H1 (cell line): Measurements from ENCODE around the gene RAP1A. TPM values are rescaled to one million over a fixed set of nuclear protein-coding genes. Genes with fewer than 3 reads are reported as not detected.

Source experiments
- CTCF ChIA-PET: fragments of 300-600 bp; sonication (Branson Sonifier 250); formaldehyde crosslinking; loops from one replicate; lab custom pipeline; 2021; ENCODE audit not compliant: partially characterized antibody; lab: Charles Lee
- POLR2A ChIA-PET: fragments of 300-600 bp; sonication (Branson Sonifier 250); formaldehyde crosslinking; loops from one replicate; lab custom pipeline; 2021; ENCODE audit warnings: inconsistent platforms; ENCODE audit not compliant: partially characterized antibody; lab: Charles Lee
- DNase-seq, 2 experiments: peaks; one replicate each; pipeline versions ENCODE4 v3.0.0 to v3.0.0-alpha.2; 2010 to 2022; ENCODE audit warnings: low spot score in 2 of 2, low read depth in 1 of 2, mixed read lengths in 1 of 2
- FAIRE-seq: peaks from 2 replicates; lab custom pipeline; 2011; peaks lifted over from hg19 to GRCh38; lab: Jason Lieb, UNC
- H2AFZ ChIP-seq: 2 replicates; pipeline ENCODE4 v1.8.1; 2012; ENCODE audit warnings: low read length, inconsistent platforms
- H2AK5ac ChIP-seq: 2 replicates; pipeline ENCODE4 v1.6.1; 2013; ENCODE audit warnings: low read depth, low read length
- H2BK120ac ChIP-seq: replicated peaks from 2 replicates; pipeline ENCODE3; 2013; ENCODE audit warnings: low read depth, low read length, inconsistent platforms
- H2BK12ac ChIP-seq: 2 replicates; pipeline ENCODE4 v1.6.1; 2013; ENCODE audit warnings: low read depth, low read length
- H2BK15ac ChIP-seq: 2 replicates; pipeline ENCODE4 v1.6.1; 2013; ENCODE audit warnings: low read length
- H2BK20ac ChIP-seq: 2 replicates; pipeline ENCODE4 v1.6.1; 2013; ENCODE audit warnings: low read length
- H2BK5ac ChIP-seq: 2 replicates; pipeline ENCODE4 v1.6.1; 2013; ENCODE audit warnings: low read depth, low read length
- H3K14ac ChIP-seq: 2 replicates; pipeline ENCODE4 v1.6.1; 2013; ENCODE audit warnings: inconsistent platforms; ENCODE audit not compliant: insufficient read length
- H3K18ac ChIP-seq: 2 replicates; pipeline ENCODE4 v1.6.1; 2013; ENCODE audit warnings: low read length; ENCODE audit errors: extremely low read depth
- H3K23ac ChIP-seq: 2 replicates; pipeline ENCODE4 v1.6.1; 2013; ENCODE audit warnings: inconsistent platforms; ENCODE audit not compliant: insufficient read length
- H3K23me2 ChIP-seq: 2 replicates; pipeline ENCODE4 v1.6.1; 2013; ENCODE audit warnings: low read depth, low read length
- H3K27ac ChIP-seq: 2 replicates; pipeline ENCODE4 v1.6.1; 2011; ENCODE audit warnings: low read depth, low read length, inconsistent platforms
- H3K27me3 ChIP-seq, 4 experiments: replicated peaks in 1 of 4; 1 replicate in 1 of 4; 2 replicates in 3 of 4; pipeline versions ENCODE4 v1.6.1 to v1.8.1; 2011 to 2013; ENCODE audit warnings: low read length in 3 of 4, mild to moderate bottlenecking in 3 of 4, inconsistent platforms in 2 of 4, mixed read lengths in 2 of 4, moderate library complexity in 1 of 4; ENCODE audit not compliant: control insufficient read depth in 3 of 4, insufficient read depth in 3 of 4; ENCODE audit errors: extremely low read depth in 1 of 4
- H3K36me3 ChIP-seq, 4 experiments: 2 replicates each; pipeline versions ENCODE4 v1.6.1 to v1.8.1; 2011 to 2013; ENCODE audit warnings: mild to moderate bottlenecking in 4 of 4, low read length in 3 of 4, moderate library complexity in 2 of 4, control low read depth in 1 of 4, inconsistent platforms in 1 of 4; ENCODE audit not compliant: insufficient read depth in 4 of 4, control insufficient read depth in 2 of 4
- H3K4ac ChIP-seq: replicated peaks from 2 replicates; pipeline ENCODE3; 2013; ENCODE audit warnings: low read length, low read depth, mixed read lengths, inconsistent platforms; ENCODE audit not compliant: insufficient read length
- H3K4me1 ChIP-seq, 4 experiments: replicated peaks in 1 of 4; 1 replicate in 1 of 4; 2 replicates in 3 of 4; pipeline versions ENCODE4 v1.6.1 to v1.8.1; 2011 to 2013; ENCODE audit warnings: low read length in 3 of 4, inconsistent platforms in 2 of 4, mixed read lengths in 1 of 4; ENCODE audit not compliant: insufficient read depth in 4 of 4, control insufficient read depth in 3 of 4
- H3K4me2 ChIP-seq, 2 experiments: 2 replicates each; pipeline versions ENCODE4 v1.6.1 to v1.8.1; 2011 to 2013; ENCODE audit warnings: low read depth in 2 of 2, low read length in 2 of 2, control low read depth in 1 of 2, inconsistent platforms in 1 of 2, mild to moderate bottlenecking in 1 of 2; ENCODE audit not compliant: insufficient read depth in 1 of 2
- H3K4me3 ChIP-seq, 4 experiments: fragments of 200-600, 300-600 bp in 1 of 4; sonication (generic), shearing (Covaris generic), sonication (Bioruptor Twin) in 1 of 4; 2 replicates each; pipeline versions ENCODE4 v1.5.1 to v1.8.1; 2011 to 2016; ENCODE audit warnings: low read length in 4 of 4, low read depth in 3 of 4, control low read depth in 2 of 4, inconsistent platforms in 2 of 4, mild to moderate bottlenecking in 2 of 4, mixed read lengths in 1 of 4, moderate library complexity in 1 of 4; ENCODE audit not compliant: insufficient read depth in 2 of 4; ENCODE audit errors: extremely low read depth in 1 of 4
- H3K56ac ChIP-seq: replicated peaks from 2 replicates; pipeline ENCODE3; 2013; ENCODE audit warnings: low read depth, mild to moderate bottlenecking, mixed read lengths, low read length, inconsistent platforms; ENCODE audit not compliant: insufficient read length
- H3K79me1 ChIP-seq: 2 replicates; pipeline ENCODE4 v1.6.1; 2013; ENCODE audit warnings: low read depth, low read length, control low read depth
- H3K79me2 ChIP-seq, 2 experiments: 2 replicates each; pipeline versions ENCODE4 v1.6.1 to v1.8.1; 2012 to 2013; ENCODE audit warnings: low read length in 2 of 2, mild to moderate bottlenecking in 2 of 2, inconsistent platforms in 1 of 2; ENCODE audit not compliant: insufficient read depth in 2 of 2, control insufficient read depth in 1 of 2
- H3K9ac ChIP-seq, 4 experiments: replicated peaks in 1 of 4; 1 replicate in 1 of 4; 2 replicates in 3 of 4; pipeline versions ENCODE4 v1.6.1 to v1.8.1; 2011 to 2013; ENCODE audit warnings: low read depth in 3 of 4, low read length in 3 of 4, control low read depth in 2 of 4, mild to moderate bottlenecking in 2 of 4, moderate library complexity in 2 of 4, inconsistent platforms in 1 of 4; ENCODE audit errors: extremely low read depth in 1 of 4
- H3K9me3 ChIP-seq, 2 experiments: 2 replicates each; pipeline versions ENCODE4 v1.6.1 to v1.8.1; 2012 to 2013; ENCODE audit warnings: mild to moderate bottlenecking in 2 of 2, moderate library complexity in 2 of 2, control low read depth in 1 of 2, inconsistent platforms in 1 of 2, low read depth in 1 of 2, low read length in 1 of 2, mixed read lengths in 1 of 2; ENCODE audit not compliant: insufficient read depth in 2 of 2
- H4K20me1 ChIP-seq, 2 experiments: replicated peaks in 1 of 2; 2 replicates each; pipeline versions ENCODE3 to v1.8.1; 2011 to 2013; ENCODE audit warnings: inconsistent platforms in 2 of 2, low read length in 2 of 2, mild to moderate bottlenecking in 1 of 2; ENCODE audit not compliant: insufficient read depth in 2 of 2, control insufficient read depth in 1 of 2
- H4K5ac ChIP-seq: 2 replicates; pipeline ENCODE4 v1.6.1; 2013; ENCODE audit warnings: low read length, low read depth, mixed read lengths, inconsistent platforms; ENCODE audit not compliant: insufficient read length
- H4K8ac ChIP-seq: 2 replicates; pipeline ENCODE4 v1.8.0; 2013; ENCODE audit warnings: mild to moderate bottlenecking, moderate library complexity, low read length, inconsistent platforms; ENCODE audit not compliant: insufficient read depth; ENCODE audit errors: extremely low read depth
- H4K91ac ChIP-seq: replicated peaks from 2 replicates; pipeline ENCODE3; 2013; ENCODE audit warnings: low read length, mixed read lengths, inconsistent platforms; ENCODE audit not compliant: insufficient read length
- BCL11A ChIP-seq, 2 experiments: IDR thresholded peaks; one replicate each; pipeline ENCODE4 v1.6.1; 2011; ENCODE audit warnings: low read depth in 2 of 2, low read length in 2 of 2, mild to moderate bottlenecking in 2 of 2
- CHD1 ChIP-seq: IDR thresholded peaks from 2 replicates; pipeline ENCODE4 v1.6.1; 2012; ENCODE audit warnings: low read depth, low read length, improper control_type of control experiment
- CREB1 ChIP-seq: IDR thresholded peaks from 2 replicates; pipeline ENCODE4 v1.6.1; 2012; ENCODE audit warnings: inconsistent platforms
- CTBP2 ChIP-seq: IDR thresholded peaks from 2 replicates; pipeline ENCODE4 v1.7.0; 2011; ENCODE audit warnings: borderline replicate concordance, mild to moderate bottlenecking, moderate library complexity, mixed read lengths, low read length; ENCODE audit not compliant: insufficient read depth, insufficient read length
- E2F6 ChIP-seq: IDR thresholded peaks from 2 replicates; pipeline ENCODE4 v1.6.1; 2012; ENCODE audit warnings: inconsistent platforms
- FOSL1 ChIP-seq: IDR thresholded peaks from 2 replicates; pipeline ENCODE4 v1.6.1; 2011; ENCODE audit warnings: mild to moderate bottlenecking, low read depth, low read length, moderate library complexity; ENCODE audit not compliant: insufficient read depth
- HDAC6 ChIP-seq: IDR thresholded peaks from one replicate; pipeline ENCODE4 v1.7.1; 2012; ENCODE audit warnings: low read depth, mild to moderate bottlenecking, inconsistent platforms, low read length, moderate library complexity
- JUN ChIP-seq: IDR thresholded peaks from 2 replicates; pipeline ENCODE4 v1.6.1; 2011; ENCODE audit warnings: low read depth, mild to moderate bottlenecking, improper control_type of control experiment, low read length
- POLR2AphosphoS5 ChIP-seq: IDR thresholded peaks from 2 replicates; pipeline ENCODE4 v1.6.1; 2011; ENCODE audit warnings: low read depth, low read length
- RXRA ChIP-seq: IDR thresholded peaks from 2 replicates; pipeline ENCODE4 v1.6.1; 2011; ENCODE audit warnings: low read depth, mild to moderate bottlenecking, low read length, moderate library complexity; ENCODE audit not compliant: insufficient read depth
- SAP30 ChIP-seq: fragments of 300-600 bp; sonication (generic); IDR thresholded peaks from 2 replicates; pipeline ENCODE4 v1.7.1; 2012; ENCODE audit warnings: low read length, moderate library complexity, mild to moderate bottlenecking, inconsistent platforms; ENCODE audit not compliant: insufficient read depth, insufficient replicate concordance
- SIRT6 ChIP-seq: IDR thresholded peaks from one replicate; pipeline ENCODE4 v1.7.1; 2012; ENCODE audit warnings: low read length, inconsistent platforms
- TAF7 ChIP-seq: optimal IDR thresholded peaks from 2 replicates; pipeline ENCODE3; 2011; ENCODE audit warnings: low read depth, mild to moderate bottlenecking, inconsistent platforms, low read length, moderate library complexity, borderline replicate concordance
- WGBS, 2 experiments: shearing (Covaris generic) in 1 of 2; methylation state at CpG; one replicate each; pipeline versions ENCODE4 v1.1.6 to v1.1.7; 2013 to 2015; ENCODE audit warnings: low lambda C conversion rate in 2 of 2, mixed read lengths in 2 of 2, inconsistent platforms in 1 of 2, low coverage in 1 of 2, missing lambda C conversion rate in 1 of 2; ENCODE audit not compliant: insufficient replicate concordance in 2 of 2, insufficient coverage in 1 of 2, insufficient read length in 1 of 2; ENCODE audit errors: extremely low coverage in 1 of 2, missing lambda C conversion rate in 1 of 2; 5-methylcytosine and 5-hydroxymethylcytosine counted together
- polyA plus RNA-seq, 7 experiments: library from polyadenylated mRNA; depleted of rRNA in 3 of 7; stranded (reverse) in 5 of 7; unstranded in 2 of 7; fragments of >200 nt in 5 of 7; fragments of 200-250 nt in 2 of 7; gene quantifications; 1 replicate in 5 of 7; 2 replicates in 1 of 7; 4 replicates in 1 of 7; pipeline versions ENCODE4 v1.2.1 to v1.2.3, GENCODE V29; 2011 to 2013; ENCODE audit warnings: missing spikeins in 2 of 7, mixed read lengths in 2 of 7
- total RNA-seq: library from RNA; stranded (reverse); fragmentation: NEBNext Ultra II Directional; extraction: Animal tissue kit (Norgen Biotek cat#: 25700); gene quantifications from 2 replicates; pipeline ENCODE4 v1.2.1, GENCODE V29; 2021

The RAP1A gene
- total and polyA plus RNA-seq, 2 of the 8 experiments (the other 6 are each of a cell fraction or from before 2014, with no cell fraction given), result 10.9 to 35.8 TPM

DNA sequence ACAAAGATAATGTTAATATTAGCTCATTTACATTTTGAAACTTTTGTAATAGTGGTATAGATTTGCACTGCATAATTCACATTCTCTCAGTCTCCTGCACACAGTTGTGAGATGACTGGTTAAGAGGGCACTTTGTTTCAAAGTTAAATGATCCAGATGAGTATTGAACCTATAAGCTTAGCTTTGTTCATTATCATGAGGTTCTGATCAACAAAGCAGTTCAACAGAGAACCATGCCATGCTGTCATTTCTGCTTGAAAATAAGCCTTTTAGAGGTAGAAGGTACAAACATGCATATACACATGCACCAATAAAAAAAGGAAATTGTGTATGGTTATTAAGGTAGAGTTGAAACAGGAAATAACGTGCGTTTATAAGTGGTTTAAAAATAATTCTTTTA is 4.8 kb downstream of the RAP1A start:
- 89 to 100% methylated on average over 2 of the region's 2 CpGs for WGBS, 2 experiments
- H4K20me1 ChIP-seq, result peaks cover 0 to 3% of the 10 kb centered on the region in 2 experiments

More for the DNA sequence above, 4.8 kb downstream of the RAP1A start:
- no peaks in the 10 kb centered on the region for H3K36me3 ChIP-seq
- ChIA-PET CTCF (interaction anchor here (0.7 kb wide), 1 partner anchor 131 kb away, joined by 3 read pairs; no protein-coding TSS in a partner anchor), POLR2A (no interaction called here)
- no peak overlapping the region for H4K8ac ChIP-seq
- no peaks in the 10 kb centered on the region for H3K27me3 ChIP-seq
- no peak overlapping the region for H2AK5ac ChIP-seq
- H2AFZ ChIP-seq, result no peak overlapping the region
- H2BK120ac ChIP-seq, result no peak overlapping the region
- no peak overlapping the region for H3K14ac ChIP-seq
- H3K4ac ChIP-seq, result no peak overlapping the region
- H2BK20ac ChIP-seq, result no peak overlapping the region
- H3K9me3 ChIP-seq, result no peaks in the 10 kb centered on the region
- peaks cover 0 to 90% of the 10 kb centered on the region in 2 experiments; a peak in 3 of 4 replicates for H3K79me2 ChIP-seq
- H4K5ac ChIP-seq, result no peak overlapping the region
- no peak overlapping the region for H2BK5ac ChIP-seq
- no peak overlapping the region for H3K9ac ChIP-seq
- FAIRE-seq, result no peak
- H3K56ac ChIP-seq, result no peak overlapping the region
- peaks cover 0 to 2% (median under 1%) of the 10 kb centered on the region in 4 experiments; a peak in 4 of 7 replicates for H3K4me1 ChIP-seq
- DNase-seq, result no peak
- no peak overlapping the region for H3K23ac ChIP-seq
- H3K23me2 ChIP-seq, result peaks cover 7% of the 10 kb centered on the region
- H2BK12ac ChIP-seq, result no peak overlapping the region
- TF ChIP-seq JUN, result no peak
- TF ChIP-seq CREB1, result no peak
- TF ChIP-seq RXRA, result no peak
- no peak for TF ChIP-seq POLR2AphosphoS5
- TF ChIP-seq CTBP2, result no peak
- no peak for TF ChIP-seq BCL11A (IDR thresholded peaks at IDR 0.05; ENCODE audit: low read depth in 2 of 2, low read length in 2 of 2)
- no peak for TF ChIP-seq SAP30
- no peak for TF ChIP-seq CHD1
- no peak for TF ChIP-seq SIRT6
- TF ChIP-seq FOSL1, result no peak
- no peak for TF ChIP-seq E2F6
- TF ChIP-seq HDAC6, result no peak
- no peak for TF ChIP-seq TAF7
- TF ChIP-seq, all 59 proteins: peak for 0
- no peaks in the 10 kb centered on the region; the same call in 1 of the 2 replicates for H3K79me1 ChIP-seq
- H3K4me3 ChIP-seq, result no peak overlapping the region
- H3K18ac ChIP-seq, result no peak overlapping the region
- H3K4me2 ChIP-seq, result no peak overlapping the region
- no peak overlapping the region for H4K91ac ChIP-seq
- no peak overlapping the region for H2BK15ac ChIP-seq
- H3K27ac ChIP-seq, result no peak overlapping the region
